ENCODE results near the gene USP17L28.
"Not testable (repeated sequence)": the region's sequence is repeated elsewhere in the genome, so short reads cannot be mapped to it uniquely, and the experiment has no call there.

USP17L28 gene, protein sequence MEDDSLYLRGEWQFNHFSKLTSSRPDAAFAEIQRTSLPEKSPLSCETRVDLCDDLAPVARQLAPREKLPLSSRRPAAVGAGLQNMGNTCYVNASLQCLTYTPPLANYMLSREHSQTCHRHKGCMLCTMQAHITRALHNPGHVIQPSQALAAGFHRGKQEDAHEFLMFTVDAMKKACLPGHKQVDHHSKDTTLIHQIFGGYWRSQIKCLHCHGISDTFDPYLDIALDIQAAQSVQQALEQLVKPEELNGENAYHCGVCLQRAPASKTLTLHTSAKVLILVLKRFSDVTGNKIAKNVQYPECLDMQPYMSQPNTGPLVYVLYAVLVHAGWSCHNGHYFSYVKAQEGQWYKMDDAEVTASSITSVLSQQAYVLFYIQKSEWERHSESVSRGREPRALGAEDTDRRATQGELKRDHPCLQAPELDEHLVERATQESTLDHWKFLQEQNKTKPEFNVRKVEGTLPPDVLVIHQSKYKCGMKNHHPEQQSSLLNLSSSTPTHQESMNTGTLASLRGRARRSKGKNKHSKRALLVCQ

DNA sequence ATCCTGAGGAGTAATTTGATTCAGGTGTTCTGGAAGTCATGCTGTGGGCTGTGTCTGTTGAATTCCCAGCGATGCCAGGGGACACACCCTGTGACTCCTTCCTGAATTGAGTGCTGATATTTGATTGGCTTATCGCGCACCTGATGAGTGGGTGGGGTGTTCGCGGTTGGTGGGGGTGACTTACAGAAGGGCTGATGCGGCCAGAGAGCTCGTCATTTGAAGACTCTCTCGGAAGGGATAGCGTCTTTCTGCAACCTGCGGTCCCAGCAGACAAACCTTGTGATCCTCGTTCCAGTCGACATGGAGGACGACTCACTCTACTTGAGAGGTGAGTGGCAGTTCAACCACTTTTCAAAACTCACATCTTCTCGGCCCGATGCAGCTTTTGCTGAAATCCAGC, at the start of gene USP17L28:
Gene USP17L28, plus strand, starts transcription at position 301 of the 400 bp plus-strand sequence. Its CDS starts 0 bp downstream, at position 301.
- DNase-seq (ENCODE audit: low read depth in 2 of 2): not testable (repeated sequence)

DNA sequence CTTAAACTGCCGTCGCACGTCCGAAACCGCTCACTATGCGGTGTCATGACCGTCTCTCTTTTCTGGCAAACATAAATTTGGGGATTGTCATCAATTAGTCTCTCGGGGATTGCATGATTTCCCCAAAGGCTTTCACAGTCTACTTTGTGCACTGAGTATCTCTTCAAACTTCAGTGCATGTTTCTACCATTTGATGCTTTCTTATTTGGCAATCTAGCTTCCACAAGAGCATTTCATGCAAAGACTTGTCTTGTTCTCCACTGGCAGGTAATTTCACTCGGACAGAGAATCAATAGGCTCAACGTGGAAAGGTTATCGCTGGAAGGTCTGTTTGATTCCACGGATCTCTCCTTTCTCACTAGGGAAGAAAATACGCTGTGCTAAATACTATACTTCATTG, 24.5 kb upstream of the USP17L28 start:
- DNase-seq (ENCODE audit: low read depth in 2 of 2): not testable (repeated sequence)

DNA sequence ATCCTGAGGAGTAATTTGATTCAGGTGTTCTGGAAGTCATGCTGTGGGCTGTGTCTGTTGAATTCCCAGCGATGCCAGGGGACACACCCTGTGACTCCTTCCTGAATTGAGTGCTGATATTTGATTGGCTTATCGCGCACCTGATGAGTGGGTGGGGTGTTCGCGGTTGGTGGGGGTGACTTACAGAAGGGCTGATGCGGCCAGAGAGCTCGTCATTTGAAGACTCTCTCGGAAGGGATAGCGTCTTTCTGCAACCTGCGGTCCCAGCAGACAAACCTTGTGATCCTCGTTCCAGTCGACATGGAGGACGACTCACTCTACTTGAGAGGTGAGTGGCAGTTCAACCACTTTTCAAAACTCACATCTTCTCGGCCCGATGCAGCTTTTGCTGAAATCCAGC, 23.8 kb upstream of the USP17L28 start, which contains the start of gene USP17L24:
Gene USP17L24, plus strand, starts transcription at position 301 of the 400 bp plus-strand sequence. Its CDS starts 0 bp downstream, at position 301.
- not testable (repeated sequence) for DNase-seq (ENCODE audit: low read depth in 2 of 2)

DNA sequence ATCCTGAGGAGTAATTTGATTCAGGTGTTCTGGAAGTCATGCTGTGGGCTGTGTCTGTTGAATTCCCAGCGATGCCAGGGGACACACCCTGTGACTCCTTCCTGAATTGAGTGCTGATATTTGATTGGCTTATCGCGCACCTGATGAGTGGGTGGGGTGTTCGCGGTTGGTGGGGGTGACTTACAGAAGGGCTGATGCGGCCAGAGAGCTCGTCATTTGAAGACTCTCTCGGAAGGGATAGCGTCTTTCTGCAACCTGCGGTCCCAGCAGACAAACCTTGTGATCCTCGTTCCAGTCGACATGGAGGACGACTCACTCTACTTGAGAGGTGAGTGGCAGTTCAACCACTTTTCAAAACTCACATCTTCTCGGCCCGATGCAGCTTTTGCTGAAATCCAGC, 19.1 kb upstream of the USP17L28 start, which contains the start of gene USP17L25:
Gene USP17L25, plus strand, starts transcription at position 301 of the 400 bp plus-strand sequence. Its CDS starts 0 bp downstream, at position 301.
- not testable (repeated sequence) for DNase-seq (ENCODE audit: low read depth in 2 of 2)

DNA sequence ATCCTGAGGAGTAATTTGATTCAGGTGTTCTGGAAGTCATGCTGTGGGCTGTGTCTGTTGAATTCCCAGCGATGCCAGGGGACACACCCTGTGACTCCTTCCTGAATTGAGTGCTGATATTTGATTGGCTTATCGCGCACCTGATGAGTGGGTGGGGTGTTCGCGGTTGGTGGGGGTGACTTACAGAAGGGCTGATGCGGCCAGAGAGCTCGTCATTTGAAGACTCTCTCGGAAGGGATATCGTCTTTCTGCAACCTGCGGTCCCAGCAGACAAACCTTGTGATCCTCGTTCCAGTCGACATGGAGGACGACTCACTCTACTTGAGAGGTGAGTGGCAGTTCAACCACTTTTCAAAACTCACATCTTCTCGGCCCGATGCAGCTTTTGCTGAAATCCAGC, 14.3 kb upstream of the USP17L28 start, which contains the start of gene USP17L26:
Gene USP17L26, plus strand, starts transcription at position 301 of the 400 bp plus-strand sequence. Its CDS starts 0 bp downstream, at position 301.
- DNase-seq (ENCODE audit: low read depth in 2 of 2): not testable (repeated sequence)

DNA sequence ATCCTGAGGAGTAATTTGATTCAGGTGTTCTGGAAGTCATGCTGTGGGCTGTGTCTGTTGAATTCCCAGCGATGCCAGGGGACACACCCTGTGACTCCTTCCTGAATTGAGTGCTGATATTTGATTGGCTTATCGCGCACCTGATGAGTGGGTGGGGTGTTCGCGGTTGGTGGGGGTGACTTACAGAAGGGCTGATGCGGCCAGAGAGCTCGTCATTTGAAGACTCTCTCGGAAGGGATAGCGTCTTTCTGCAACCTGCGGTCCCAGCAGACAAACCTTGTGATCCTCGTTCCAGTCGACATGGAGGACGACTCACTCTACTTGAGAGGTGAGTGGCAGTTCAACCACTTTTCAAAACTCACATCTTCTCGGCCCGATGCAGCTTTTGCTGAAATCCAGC, 9.6 kb upstream of the USP17L28 start, which contains the start of gene USP17L5:
Gene USP17L5, plus strand, starts transcription at position 301 of the 400 bp plus-strand sequence. Its CDS starts 0 bp downstream, at position 301.
- DNase-seq (ENCODE audit: low read depth in 2 of 2): not testable (repeated sequence)

DNA sequence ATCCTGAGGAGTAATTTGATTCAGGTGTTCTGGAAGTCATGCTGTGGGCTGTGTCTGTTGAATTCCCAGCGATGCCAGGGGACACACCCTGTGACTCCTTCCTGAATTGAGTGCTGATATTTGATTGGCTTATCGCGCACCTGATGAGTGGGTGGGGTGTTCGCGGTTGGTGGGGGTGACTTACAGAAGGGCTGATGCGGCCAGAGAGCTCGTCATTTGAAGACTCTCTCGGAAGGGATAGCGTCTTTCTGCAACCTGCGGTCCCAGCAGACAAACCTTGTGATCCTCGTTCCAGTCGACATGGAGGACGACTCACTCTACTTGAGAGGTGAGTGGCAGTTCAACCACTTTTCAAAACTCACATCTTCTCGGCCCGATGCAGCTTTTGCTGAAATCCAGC, 4.8 kb upstream of the USP17L28 start, which contains the start of gene USP17L27:
Gene USP17L27, plus strand, starts transcription at position 301 of the 400 bp plus-strand sequence. Its CDS starts 0 bp downstream, at position 301.
- DNase-seq (ENCODE audit: low read depth in 2 of 2): not testable (repeated sequence)

DNA sequence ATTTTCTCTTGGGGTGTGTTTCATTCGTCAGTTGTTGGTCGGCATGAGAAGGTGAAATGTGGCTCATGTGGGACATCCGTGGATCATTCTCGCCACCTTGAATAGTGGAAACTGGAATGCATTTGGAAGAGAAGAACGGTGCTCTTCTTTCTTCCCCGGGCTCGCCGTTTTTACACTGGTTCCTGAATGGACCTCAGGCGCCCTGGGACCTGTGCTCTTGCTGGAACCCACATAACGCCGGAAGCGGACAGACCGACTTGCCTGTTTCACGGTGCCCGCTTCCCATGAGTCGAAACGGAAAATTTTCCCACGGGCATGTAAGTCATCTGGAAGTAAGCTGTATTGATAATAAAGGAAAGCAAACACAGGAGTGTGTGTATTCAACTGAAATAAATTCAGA, 2.2 kb downstream of the USP17L28 start:
- not testable (repeated sequence) for DNase-seq (ENCODE audit: low read depth in 2 of 2)

DNA sequence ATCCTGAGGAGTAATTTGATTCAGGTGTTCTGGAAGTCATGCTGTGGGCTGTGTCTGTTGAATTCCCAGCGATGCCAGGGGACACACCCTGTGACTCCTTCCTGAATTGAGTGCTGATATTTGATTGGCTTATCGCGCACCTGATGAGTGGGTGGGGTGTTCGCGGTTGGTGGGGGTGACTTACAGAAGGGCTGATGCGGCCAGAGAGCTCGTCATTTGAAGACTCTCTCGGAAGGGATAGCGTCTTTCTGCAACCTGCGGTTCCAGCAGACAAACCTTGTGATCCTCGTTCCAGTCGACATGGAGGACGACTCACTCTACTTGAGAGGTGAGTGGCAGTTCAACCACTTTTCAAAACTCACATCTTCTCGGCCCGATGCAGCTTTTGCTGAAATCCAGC, 4.6 kb downstream of the USP17L28 start, which contains the start of gene USP17L29:
Gene USP17L29, plus strand, starts transcription at position 301 of the 400 bp plus-strand sequence. Its CDS starts 0 bp downstream, at position 301.
- DNase-seq (ENCODE audit: low read depth in 2 of 2): not testable (repeated sequence)

DNA sequence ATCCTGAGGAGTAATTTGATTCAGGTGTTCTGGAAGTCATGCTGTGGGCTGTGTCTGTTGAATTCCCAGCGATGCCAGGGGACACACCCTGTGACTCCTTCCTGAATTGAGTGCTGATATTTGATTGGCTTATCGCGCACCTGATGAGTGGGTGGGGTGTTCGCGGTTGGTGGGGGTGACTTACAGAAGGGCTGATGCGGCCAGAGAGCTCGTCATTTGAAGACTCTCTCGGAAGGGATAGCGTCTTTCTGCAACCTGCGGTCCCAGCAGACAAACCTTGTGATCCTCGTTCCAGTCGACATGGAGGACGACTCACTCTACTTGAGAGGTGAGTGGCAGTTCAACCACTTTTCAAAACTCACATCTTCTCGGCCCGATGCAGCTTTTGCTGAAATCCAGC, 14.1 kb downstream of the USP17L28 start, which contains the start of gene USP17L30:
Gene USP17L30, plus strand, starts transcription at position 301 of the 400 bp plus-strand sequence. Its CDS starts 0 bp downstream, at position 301.
- DNase-seq (ENCODE audit: low read depth in 2 of 2): not testable (repeated sequence)

DNA sequence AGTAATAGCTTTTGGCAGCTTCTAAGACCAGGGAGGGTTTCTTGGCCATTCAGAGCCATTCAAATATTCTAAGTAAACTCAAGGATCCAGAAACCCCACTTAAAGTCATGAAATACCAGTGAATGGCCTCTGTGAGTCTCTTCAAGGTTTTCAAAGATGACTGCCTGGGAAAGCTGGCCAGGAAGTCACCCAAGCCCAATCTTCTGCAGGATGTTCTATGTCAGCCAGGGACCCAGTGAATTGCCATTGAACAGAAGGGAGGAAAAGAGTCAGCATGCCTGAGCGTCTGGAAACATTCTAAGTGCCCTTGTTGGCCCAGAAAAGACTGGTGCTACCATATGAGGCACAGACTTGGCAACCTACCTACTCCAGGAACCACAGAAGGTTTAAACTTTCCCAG, 31.2 kb downstream of the USP17L28 start:
- DNase-seq (ENCODE audit: low read depth in 2 of 2): not testable (repeated sequence)

DNA sequence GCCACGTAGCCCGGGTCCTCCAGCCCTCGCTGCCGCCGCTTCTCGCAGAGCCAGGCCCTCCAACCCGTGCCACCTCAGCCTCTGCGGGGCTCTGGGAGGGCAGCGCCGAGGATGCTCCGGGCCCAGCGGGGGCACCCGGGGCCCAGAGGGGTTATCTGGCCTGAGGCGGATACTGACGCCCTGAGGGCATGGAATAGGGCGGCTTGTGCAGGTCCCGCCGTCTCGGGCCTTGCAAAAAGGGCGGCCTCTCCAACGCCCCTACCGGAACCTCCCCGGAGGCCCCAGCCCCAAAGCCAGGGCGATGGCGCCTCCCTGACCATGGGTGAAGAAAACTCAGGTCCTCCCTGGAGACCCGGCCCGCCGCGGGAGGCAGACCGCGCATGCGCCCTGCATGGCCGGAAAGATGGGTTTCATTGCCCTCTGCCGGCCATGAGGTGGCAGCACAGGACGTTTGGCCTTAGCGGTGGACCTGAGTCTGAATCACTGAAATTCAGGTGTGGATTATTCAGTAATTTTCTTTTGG, 32.4 kb downstream of the USP17L28 start:
- peak in 1 of 2 donors; percentile 30 for DNase-seq (ENCODE audit: low read depth in 2 of 2)

DNA sequence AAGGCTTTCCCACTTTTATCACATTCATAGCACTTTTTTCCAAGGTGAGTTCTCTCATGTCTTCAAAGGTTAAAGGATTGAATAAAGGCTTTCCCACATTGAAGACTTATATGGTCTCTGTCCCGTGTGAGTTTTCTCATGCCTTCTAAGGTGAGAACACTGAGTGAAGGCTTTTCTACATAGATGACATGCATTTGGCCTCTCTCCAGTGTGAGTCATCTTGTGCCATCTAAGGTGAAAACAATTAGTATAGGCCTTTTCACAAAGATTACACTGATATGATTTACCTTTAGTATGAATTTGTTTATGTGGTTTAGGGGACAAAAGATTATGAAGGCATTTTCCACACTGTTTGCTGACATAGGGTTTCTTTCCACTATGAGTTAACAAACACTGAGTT, 35.4 kb downstream of the USP17L28 start:
- no peak for DNase-seq (ENCODE audit: low read depth in 2 of 2)

DNA sequence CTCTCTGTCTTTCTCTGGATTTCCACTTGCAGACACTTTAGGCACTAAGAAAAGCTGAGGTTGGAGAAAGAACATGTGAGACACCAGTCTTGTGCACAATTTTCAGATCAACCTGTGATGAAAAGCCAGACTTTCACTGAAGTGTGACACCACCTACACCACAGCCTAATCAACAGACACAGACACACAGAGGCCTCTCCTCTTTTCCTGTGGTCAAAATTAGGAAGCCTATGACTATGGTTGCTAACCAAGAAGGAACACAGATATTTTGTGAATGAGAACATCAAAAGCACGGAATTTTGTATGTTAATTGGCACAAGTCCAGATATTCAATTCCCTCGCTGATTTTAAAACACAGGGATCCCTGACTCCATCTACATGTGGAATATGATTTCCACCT, 40.3 kb downstream of the USP17L28 start:
- DNase-seq (ENCODE audit: low read depth in 2 of 2): not testable (repeated sequence)

Measured in stimulated activated CD8-positive, alpha-beta memory T cell treated with anti-CD3 and anti-CD28 coated beads, Interleukin-15, amount 100 ng/mL, for 4 hours (primary cell).